ENCODE data around the gene CNTD1.

The CNTD1 gene

DNA sequence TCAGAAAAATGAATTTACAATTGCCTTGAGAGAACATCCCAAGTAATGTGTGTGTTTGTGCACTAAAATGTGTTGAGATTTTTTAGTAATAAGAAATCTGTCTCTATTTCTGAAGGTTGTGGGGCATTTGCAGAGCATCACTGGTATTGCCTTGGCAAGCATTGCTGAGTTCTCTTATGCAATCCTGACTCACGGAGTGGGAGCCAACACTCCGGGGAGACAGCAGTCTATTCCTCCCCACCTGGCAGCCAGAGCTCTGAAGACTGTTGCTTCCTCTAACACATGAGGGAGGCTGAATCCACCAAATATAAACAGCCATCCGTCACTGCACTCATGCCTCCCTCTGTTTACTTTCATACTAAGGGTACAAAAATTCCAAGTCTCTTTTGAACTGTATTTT is 10.6 kb downstream of the CNTD1 start:
- DNase-seq: no peak

DNA sequence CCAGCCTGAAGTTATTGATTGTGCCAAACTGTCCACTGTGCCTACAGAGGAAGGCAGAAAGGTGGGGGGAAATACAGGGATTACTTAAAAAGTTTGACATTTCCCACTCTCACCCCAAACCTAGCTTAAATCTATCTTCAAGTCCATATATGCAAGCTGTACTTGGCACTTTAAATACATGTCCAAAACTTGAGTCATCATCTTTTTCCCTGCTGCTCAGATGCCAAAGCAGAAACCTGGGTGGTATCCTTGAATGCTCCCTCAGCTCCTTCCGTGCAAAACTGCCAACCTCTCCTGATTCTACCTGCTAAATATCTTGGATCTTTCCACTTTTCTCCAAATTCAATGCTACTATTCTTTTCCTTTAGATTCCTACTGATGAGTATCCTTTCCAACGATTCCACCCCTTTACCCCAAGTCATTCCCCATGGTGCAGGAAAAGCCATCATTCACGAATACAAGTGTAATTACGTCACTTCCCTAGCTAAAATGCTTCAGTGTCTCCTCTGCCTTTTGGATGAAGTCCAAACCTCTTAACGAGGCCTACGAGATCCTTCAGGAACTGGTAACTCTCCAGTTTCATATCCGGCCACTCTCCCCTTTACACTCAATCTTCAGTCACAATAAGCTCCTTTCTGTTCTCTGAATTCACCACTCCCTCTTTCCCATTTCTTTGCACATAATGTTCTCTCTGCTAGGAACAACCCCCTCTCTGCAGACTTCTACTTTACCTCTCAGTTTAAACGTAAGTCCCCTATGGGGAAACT is 16.2 kb downstream of the CNTD1 start:
- no peak for DNase-seq

DNA sequence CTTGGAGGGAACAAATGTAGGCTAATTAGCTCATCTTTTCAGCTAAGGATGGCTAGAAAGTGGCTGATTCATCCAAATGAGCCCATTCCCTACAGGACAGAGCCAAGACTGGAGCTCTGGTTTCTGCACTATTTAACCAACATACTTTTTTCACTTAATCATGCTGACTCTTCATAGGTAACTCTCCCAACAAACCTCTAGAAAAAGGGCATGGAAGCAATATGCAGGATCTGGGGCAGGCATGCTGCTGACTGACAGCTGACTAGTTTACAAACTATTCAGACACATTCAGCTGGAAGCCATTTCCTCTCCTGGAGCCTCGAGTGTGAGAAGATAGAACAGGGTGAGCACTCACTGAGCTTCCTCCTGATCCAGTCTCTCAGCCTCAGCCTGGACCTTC is 19.2 kb downstream of the CNTD1 start:
- no peak for DNase-seq

DNA sequence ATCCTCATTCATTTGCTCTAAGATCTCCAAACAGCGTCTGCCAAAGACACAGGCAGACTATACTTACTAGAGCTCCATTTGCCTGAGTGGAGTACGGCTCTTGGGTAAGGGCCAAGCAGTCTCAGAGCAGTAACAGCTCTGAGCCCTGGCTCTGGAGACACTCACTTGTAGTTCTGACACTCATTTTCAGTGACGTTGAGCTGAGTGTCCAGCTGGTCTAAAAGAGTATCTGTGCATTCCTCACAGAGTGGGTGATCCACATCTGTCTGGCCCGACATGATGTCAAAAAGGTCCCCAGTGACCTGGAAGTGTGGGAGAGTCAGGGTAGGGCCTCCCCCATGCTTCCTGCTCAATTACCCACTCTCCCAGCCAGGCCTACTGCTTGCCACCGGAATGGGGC is 19.7 kb downstream of the CNTD1 start:
- DNase-seq: no peak

DNA sequence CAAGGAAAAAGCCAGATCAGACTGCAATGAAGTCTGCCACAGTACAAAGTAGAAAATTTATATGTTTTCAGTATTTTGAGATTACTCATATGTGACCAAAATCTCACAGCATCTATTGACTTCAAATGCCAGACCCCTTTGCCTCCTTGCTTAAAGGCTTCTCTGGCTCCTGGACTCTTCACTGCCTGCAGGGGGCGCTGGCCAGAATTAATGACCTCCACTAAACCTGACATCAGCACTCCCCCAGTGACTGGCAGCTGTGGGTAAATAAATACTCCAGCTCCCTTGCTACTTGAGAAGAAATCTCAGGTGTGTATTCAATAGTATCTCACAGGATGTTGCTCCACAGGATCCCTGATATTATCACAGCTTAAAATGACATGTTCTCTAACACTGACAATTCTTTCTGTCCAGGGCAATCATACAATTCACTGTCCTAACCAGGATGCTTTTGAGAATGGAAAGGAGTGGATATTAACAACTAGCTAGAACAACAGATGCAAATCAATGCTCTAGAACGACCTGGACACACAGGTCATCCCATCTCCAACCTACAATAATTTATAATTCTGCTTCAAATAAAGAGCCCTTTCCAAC is 21.4 kb downstream of the CNTD1 start:
- DNase-seq: no peak

DNA sequence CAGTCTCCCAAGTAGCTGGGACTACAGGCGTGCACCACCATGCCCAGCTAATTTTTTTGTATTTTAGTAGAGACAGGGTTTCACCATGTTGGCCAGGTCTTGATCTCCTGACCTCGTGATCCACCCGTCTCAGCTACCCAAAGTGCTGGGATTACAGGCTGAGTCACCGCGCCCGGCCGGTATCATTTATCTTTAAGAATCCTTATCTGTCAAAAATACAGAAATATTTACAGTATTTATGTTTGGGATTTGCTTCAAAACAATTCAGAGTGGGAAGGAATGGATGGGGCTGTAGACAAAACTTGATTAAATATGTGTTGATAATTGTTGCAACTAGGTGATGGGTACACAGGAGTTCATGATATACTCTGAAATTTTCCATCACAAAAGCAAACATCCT is 22.5 kb downstream of the CNTD1 start:
- DNase-seq: no peak

DNA sequence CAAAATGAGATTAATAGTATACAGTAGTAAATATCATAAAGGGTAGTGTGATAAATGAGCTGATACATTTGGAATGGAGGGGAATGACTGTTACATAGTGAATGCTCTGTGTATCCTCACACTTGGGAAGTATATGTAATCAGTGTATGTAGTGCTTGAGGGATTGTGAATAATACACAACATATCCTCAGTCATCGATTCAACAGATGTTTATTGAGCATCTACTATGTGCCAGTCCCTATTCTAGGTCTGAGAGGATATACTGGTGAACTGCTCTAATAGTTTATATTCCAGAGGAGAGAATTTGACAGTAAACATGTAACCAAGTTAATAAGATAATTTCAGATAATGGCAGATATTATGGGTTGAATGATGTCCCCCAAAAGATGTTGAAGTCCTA is 28.8 kb downstream of the CNTD1 start:
- no peak for DNase-seq

DNA sequence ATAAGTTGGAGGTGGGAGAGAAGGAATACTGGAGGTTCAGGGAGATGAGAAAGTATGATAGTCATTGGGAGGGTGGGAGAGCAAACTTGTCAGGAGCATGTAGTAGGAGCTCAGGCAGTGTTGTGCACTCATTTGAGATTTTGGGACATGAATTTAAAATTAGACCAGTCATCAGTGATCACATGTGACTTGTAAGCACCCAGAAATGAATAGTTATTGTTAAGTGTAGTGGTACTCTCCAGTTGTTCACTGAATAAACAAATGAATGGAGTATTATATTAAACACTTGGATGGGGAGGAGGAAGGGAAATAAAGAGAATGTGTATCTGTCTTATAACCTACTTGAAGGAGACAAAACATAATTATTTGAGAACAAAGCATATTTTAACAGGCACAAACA is 32.3 kb downstream of the CNTD1 start:
- no peak for DNase-seq

DNA sequence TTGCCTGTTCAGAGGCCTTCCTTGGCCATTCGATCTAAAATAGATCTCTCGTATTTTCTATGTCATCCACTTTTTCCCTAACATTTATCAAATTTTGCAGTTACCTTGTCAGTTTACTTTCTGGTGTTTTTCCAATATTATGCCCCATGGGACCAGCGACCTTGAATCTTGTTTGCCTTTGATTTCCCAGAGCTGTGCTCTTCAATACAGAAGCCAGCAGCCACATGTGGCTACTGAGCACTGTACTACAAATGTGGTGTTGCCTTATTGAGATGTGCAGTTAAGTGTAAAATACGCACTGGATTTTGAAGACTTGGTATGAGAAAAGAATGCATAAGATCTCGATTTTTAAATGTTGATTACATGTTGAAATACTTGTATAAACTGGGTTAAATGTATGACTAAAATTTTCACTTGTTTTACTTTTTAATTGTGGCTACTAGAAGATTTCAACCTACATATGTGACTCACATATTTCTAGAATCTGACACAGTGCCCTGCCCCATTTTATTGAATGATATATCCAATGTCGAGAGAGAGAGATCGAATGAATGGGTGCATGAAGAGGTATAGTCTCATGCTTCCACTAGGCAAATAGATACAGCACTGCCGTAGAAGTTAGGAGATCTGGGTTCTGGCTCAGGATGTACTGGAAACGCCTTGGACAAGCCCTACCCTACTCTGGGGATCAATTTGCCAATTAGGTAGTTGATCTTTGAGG is 33.7 kb downstream of the CNTD1 start:
- DNase-seq: no peak

DNA sequence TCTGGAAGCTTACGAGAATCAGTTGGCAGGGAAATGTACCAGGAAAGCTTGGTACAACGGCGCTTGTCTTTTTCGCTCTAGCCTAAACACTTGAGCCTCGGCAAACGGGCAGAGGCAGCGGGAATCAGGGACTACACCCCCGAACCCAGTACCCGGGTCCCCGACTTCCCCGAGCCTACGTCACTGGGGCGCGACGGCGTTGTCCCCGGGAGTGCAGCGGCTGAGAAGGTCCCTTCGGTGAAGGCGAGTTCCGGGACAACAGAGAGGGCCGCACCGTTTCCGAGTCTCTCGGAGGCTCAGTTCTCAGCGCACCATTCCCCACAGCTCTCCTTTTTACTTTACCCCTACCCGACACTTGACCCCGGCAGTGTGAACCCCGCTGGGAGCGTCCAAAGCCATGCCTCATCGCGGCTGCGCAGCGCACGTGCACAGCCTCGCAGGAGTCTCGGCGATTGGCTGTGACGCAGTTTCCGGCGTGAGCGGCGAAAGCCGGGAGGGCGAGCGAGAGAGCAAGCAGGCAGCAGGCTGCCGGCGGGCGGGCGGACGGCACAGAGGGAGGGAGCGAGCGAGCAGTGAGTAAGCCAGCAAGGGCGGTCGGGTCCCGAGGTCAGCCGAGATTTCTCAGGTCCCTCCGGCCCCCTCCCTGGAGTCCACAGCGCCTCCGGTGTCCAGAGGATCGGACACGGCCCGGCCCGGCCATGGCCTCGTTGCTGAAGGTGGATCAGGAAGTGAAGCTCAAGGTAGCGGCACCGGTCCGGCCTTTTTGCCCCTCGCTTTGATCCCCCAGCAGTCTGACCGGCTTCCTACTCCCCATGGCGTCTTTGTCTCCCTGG is 34.5 kb downstream of the CNTD1 start, which contains the start of gene PSME3:
TSS of gene PSME3 (plus strand) at position 464 of the 833 bp plus-strand sequence. CDS start at position 699, 235 bp downstream.
- peak; percentile 82 for DNase-seq

DNA sequence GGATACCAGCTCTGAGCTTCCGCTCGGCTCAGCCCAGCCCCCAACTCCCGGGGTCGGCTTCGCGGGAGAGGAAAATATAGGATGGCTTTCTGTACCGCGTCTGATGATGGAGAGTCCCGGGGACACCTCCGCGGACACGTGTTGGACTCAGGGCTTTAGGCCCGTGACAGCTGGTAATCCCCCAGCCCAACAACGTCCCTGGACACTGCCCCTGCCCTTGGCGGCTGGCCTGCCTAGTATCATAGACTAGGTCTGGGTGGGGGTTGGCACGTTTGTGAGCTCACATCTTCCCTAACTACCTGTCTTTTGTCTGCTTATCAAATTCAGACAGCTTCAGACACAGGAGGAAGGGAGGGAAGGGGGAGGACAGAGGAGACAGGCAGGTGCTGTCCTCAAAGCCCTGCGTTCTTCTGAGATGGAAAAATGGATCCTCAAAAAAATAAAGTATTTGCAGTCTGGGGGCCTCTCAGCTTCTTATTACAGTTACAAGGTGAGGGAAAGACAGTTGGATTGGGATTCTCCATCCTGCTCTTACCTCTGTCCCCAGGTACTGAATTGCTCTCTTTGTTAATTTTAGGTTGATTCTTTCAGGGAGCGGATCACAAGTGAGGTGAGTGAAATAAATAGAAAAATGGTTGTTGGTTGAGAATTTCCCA is 35.2 kb downstream of the CNTD1 start:
- no peak for DNase-seq

DNA sequence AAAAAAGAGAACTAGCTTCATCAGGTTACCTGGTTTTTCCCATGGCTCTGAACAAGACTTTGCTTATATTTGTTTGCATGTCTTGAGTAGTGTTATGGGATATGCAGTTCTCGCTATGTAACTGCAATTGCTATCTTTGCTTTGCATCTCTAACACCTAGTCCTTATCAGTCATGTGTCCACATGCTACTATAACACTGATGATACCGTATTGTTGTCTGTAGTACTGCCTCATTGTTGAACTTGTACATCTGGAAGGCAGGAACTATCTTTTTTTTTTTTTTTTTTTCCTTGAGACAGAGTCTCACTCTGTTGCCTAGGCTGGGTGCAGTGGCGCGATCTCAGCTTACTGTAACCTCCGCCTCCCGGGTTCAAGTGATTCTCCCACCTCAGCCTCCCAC is 37.1 kb downstream of the CNTD1 start:
- no peak for DNase-seq

DNA sequence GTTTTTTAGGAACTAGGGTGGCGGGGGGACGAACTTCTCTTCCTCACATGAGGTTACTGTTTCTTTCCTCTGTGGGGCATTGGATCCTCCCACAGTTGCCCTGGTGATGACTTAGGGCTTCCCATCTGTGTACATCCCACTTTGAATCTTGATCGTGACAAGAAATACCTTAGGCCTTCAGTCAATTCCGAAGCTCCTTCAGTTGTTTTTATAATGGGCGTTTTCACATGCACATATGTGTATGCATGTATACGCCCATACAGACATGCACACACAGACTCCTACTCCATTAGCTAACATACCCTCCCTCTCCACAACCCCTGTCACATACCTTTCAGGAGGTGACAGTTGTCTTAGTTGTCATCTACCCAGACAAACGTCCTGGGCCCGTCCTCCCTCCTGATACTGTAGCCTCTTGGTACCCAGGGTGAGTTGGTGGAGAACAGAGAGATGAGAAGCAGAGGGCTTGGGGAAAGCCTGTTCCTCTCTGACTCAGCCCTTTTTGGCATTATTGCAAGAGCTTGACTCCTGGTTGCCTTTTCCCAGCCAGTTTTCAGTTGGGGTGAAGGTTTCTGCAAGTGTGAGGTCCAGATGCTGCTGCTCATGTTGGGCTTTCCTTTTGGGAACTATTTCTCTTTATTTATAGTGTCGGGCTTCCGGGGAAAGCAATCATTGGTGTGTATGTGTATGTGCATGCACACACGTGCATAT is 43.5 kb downstream of the CNTD1 start:
- no peak for DNase-seq

DNA sequence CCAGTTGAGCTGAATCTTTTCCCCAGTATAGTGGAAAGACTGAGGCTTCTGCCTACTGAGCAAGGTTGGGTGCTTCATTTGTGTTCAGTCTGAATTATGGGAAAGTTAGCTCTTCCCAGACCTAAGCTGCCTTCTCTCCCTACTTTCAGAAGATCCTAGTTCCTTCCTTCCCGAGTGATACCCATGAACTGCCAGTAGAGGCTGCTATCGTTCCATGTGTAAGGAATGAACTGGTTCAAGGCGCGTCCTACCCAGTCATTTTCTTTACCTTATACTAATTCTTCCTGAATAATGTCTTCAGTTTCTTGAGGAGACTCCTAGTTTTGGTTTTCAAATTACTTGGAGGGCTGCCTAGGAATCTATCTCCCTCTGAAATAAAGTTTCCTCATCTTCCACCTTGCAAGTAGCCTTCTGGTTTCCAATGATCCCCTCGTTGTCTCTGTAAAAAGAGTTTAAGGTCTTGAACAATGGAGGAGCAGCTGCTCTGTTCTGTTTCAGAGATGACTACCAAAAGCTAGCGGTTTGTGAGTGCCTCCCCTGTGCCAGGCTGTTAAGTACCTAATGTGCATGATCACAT is 44.8 kb downstream of the CNTD1 start:
- no peak for DNase-seq

DNA sequence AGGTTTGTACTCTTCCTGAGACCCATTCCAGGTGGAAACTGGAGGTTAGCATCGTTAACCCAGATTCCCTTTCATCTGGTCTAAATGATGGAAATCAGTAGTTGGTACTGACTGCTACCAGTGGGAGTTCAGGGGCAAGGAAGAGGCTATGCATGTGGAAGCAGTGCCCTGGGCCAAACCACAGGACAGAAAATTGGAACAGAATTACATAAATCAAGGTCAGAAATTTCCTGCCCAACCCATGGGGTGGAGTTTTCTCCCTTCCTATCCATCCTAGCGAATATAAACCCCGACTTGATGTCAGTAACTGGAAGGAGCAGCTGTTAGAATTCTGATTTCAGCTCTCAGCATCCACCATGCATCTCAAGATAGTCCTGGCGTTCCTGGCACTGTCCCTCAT is 45.6 kb downstream of the CNTD1 start, which contains the start of gene AOC2:
TSS of gene AOC2 (plus strand) at position 310 of the 400 bp plus-strand sequence. CDS start at position 357, 47 bp downstream.
- DNase-seq: no peak

DNA sequence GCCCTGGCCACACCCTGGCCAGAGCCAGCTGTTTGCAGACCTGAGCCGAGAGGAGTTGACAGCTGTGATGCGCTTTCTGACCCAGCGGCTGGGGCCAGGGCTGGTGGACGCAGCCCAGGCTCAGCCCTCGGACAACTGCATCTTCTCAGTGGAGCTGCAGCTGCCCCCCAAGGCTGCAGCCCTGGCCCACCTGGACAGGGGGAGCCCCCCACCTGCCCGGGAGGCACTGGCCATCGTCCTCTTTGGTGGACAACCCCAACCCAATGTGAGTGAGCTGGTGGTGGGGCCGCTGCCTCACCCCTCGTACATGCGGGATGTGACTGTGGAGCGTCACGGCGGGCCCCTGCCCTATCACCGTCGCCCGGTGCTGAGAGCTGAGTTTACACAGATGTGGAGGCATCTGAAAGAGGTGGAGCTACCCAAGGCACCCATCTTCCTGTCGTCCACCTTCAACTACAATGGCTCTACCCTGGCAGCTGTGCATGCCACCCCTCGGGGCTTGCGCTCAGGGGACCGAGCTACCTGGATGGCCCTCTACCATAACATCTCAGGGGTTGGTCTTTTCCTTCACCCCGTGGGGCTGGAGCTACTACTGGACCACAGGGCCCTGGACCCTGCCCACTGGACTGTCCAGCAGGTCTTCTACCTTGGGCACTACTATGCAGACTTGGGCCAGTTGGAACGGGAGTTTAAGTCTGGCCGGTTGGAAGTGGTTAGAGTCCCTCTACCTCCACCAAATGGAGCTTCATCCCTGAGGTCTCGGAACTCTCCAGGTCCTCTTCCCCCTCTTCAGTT is 46.3 kb downstream of the CNTD1 start:
- DNase-seq: no peak

DNA sequence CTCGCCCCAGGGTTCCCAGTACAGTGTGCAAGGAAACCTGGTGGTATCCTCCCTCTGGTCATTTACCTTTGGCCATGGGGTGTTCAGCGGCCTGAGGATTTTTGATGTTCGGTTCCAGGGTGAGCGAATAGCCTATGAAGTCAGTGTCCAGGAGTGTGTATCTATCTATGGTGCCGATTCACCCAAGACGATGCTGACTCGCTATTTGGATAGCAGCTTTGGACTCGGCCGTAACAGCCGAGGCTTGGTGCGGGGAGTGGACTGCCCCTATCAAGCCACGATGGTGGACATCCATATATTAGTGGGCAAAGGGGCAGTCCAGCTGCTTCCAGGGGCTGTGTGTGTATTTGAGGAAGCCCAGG is 46.9 kb downstream of the CNTD1 start:
- DNase-seq: no peak

DNA sequence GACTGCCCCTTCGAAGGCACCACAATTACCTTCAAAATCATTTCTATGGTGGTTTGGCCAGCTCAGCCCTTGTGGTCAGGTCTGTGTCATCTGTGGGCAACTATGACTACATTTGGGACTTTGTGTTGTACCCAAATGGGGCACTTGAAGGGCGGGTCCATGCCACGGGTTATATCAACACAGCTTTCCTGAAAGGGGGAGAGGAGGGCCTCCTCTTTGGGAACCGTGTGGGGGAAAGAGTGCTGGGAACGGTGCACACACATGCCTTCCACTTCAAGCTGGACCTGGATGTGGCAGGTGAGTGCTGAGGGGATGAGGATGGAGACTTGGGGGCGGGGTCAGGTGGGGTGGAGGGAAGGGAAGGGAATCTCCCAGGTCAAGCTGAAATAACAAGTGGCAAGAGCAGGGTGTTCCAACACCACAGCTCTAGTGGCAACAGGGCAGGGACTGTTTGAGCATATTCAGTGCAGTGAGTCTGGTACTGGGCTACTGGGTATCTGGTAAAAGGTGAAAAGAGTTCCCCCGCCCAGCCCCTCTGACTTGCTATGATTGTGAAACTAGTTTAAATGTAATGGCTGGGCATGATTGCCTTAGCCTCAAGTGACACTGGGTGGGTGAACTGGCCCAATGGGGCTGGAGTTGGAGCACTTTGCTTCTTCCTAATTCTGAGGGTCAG is 47.4 kb downstream of the CNTD1 start:
- DNase-seq: no peak

DNA sequence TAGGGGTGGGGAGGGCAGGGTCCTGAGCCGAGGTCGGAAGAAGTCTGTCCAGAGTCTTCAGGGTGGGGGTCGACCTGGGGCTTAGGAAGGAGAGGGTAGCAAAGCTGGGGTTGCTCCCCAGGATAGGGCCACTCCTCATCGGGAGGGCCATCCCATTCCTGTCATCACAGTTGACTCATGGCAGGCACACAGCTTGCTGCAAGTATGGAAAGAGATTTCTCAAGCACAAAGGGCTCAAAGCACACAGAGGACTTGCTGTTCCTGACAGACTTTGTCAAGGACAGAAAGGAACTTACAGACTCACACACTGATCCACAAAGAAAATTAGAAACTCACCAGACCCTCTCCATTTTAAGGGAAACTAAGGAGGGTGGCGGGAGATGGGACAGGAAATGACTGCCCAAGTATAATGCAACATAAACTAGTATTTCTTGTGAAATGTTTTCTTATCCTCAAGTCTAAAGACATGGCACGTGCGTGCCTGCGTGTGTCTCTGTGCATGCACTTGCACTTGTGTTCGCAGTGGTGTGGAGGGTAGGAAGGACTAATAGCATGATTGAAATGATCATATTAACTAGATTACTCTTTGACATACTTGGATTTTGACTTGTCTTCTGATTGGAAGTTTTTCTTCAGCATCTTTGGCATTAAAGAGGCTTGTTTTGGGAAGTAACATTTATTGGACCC is 48.1 kb downstream of the CNTD1 start:
- no peak for DNase-seq
